ENCODE results near the gene PMIS2.
"Not testable (repeated sequence)": the region's sequence is repeated elsewhere in the genome, so short reads cannot be mapped to it uniquely, and the experiment has no call there.

Gene PMIS2

DNA sequence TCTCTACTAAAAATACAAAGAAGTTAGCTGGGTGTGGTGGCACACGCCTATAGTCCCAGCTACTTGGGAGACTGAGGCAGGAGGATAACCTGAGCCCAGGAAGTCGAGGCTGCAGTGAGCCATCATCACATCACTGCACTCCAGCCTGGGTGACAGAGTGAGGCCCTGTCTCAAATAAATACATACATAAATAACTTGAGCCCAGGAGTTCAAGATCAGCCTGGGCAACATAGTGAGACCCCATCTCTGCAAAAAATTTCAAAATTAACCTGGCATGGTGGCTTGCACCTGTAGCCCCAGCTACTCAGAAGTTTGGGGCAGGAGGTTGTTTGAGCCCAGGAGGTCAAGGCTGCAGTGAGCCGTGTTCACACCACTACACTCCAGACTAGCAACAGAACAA, 9.1 kb downstream of the PMIS2 start:
- DNase-seq = not testable (repeated sequence)

DNA sequence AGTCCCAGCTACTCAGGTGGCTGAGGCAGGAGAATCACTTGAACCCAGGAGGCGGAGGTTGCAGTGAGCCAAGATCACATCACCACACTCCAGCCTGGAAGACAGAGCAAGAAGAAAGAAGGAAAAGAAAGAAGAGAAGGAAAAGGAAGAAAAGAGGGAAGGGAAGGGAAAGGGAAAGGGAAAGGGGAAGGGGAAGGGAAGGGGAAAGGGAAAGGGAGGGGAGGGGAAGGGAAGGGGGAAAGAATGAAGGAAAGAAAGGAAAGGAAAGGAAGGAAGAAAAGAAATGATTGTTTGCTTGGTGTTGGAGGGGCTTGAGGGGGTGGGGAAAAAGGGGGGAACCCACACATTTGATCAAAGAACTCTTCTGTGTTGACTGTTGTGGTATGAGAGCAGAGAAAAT, 10.0 kb downstream of the PMIS2 start:
- no peak for DNase-seq

- DNase-seq = no peak
These were observed 10.5 kb downstream of the PMIS2 start for GRCh38 chr19:35596366-35596999.

DNA sequence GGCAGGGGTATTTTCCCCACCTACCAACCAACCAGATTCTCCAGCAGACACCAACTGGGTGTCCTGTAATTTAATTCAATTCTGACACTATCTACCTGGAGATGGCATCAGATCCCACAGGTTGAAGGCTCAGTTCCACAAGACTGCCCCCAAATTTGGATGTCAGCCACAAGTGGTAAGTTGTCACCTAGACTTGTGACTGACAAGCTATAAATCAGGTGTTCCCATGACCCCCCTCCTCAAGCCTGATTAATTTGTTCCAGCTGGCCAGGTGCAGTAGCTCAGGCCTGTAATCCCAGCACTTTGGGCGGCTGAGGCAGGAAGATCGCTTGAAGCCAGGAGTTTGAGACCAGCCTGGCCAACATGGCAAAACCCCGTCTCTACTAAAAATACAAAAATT, 16.0 kb downstream of the PMIS2 start:
- DNase-seq = no peak

GRCh38 chr19:35604436-35604835, 18.5 kb downstream of the PMIS2 start:
- not testable (repeated sequence) for DNase-seq

GRCh38 chr19:35607170-35607569, 21.2 kb downstream of the PMIS2 start:
- not testable (repeated sequence) for DNase-seq

GRCh38 chr19:35607661-35608060, 21.7 kb downstream of the PMIS2 start:
- DNase-seq = no peak

GRCh38 chr19:35608251-35608650, 22.3 kb downstream of the PMIS2 start:
- DNase-seq = no peak

- no peak for DNase-seq
These were observed 23.9 kb downstream of the PMIS2 start for GRCh38 chr19:35609851-35610353.

DNA sequence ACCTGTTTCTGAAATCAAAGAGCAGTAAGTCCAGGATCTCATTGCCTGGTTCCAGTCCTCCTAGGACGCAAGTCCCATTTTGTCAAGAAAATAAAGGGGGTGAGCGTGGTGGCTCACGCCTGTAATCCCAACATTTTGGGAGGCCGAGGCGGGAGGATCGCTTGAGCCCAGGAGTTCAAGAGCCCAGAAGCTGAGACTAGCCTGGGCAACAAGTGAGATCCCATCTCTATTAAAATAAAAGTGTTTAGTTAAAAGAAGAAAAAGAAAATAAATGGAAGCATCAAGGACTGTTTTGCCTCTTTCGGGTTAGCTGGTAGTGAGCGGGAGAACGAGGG, 26.2 kb downstream of the PMIS2 start:
- DNase-seq = no peak

DNA sequence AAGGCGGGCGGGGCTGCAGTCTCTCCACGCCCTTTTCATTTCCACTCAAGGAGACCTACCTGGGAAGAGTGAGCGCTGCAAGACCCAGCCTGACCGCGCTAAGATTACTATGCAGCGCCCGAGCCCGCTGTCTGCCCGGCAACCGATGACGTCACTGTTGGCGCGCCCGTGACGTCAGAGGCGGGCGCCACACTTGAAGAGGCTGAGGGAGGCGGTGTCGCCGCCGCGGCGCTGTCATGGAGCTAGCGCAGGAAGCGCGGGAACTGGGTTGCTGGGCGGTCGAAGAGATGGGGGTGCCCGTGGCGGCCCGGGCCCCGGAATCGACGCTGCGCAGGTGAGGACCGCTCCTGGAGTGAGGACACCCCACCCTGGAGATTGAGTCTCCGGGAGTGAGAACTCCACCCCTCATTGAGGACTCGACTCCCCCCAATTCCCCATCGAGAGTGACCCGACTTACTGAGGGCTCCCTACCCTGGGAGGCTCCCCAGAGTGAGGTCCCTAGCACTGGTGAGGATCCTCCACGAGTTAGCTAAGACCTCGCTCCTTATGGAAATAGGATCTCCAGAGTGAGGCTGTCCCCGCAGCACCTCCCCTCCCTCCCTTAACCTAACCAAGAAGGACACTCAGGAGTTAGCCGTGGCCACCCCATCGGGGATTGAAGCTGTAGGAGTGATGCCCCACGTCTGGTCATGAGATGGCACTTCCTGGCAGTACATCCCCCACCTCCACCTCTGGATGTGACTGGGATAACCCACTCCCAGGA, 26.8 kb downstream of the PMIS2 start, which contains the start of gene HAUS5:
TSS of gene HAUS5 (plus strand) at position 177 of the 763 bp plus-strand sequence. CDS start at position 237, 60 bp downstream.
- DNase-seq = peak; percentile 97

GRCh38 chr19:35613574-35613973, 27.6 kb downstream of the PMIS2 start:
- DNase-seq = no peak

DNA sequence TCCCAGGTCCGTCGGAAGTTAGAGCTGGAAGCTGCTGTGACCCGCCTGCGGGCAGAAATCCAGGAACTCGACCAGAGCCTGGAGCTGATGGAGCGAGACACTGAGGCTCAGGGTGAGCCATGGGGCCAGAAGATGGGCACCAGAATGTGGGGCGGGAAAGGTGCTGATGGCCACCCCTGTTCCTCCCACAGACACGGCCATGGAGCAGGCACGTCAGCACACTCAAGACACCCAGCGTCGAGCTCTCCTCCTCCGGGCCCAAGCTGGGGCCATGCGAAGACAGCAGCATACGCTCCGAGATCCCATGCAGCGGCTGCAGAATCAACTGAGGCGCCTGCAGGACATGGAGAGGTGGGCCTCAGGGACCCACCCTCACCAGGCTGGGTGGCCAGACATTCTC, 29.1 kb downstream of the PMIS2 start:
- no peak for DNase-seq

DNA sequence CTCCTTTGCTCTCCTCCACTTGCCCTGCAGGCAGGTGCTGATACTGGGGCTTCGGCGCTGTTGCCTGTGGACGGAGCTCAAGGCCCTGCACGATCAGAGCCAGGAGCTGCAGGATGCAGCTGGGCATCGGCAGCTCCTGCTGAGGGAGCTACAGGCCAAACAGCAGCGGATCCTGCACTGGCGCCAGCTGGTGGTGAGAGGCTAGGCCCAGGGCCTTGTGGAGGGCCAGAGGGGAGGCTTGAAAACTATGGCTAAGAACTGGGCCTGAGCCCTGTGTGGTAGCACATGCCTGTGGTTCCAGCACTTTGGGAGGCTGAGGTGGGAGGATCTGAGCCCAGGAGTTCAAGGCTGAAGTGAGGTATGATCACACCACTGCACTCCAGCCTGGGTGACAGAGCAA, 32.9 kb downstream of the PMIS2 start:
- DNase-seq = no peak

GRCh38 chr19:35619290-35619923, 33.4 kb downstream of the PMIS2 start:
- DNase-seq = no peak

GRCh38 chr19:35620001-35620400, 34.0 kb downstream of the PMIS2 start:
- no peak for DNase-seq

DNA sequence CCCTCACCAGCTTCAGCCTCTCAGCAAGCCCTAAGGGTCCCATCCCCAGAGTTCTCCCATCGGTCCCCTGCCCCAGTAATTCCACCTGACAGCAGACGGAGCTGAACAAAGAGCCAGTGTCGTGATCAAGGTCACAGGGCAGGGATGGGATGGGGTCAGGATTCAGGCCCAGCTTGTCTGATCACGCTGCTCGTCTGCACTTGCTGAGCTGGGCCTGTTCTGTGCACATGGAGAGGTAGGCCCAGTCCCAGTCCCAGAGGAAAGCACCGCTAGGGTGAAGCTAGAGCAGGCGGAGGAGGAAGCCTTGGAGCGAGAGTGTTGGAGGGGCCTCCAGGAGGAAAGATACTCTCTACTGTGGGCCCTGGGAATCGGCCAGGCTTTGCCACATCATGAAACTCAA, 35.7 kb downstream of the PMIS2 start:
- DNase-seq = no peak

DNA sequence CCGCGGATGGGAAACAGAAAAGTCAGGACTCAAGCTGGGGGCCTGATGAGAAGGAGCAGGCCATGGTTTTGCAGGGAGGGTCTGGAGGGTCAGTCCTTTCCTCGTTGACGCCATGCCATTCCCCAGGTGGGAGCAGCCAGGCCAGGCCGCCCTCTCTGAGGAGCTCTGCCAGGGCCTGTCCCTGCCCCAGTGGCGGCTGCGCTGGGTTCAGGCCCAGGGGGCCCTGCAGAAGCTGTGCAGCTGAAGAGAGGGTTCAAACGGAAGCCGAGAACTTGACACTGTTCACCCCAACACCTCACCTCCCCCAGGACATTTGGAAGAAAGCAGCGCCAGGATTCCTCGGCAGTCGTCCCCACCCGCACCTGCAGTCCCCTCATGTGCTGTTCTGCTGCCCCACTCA, 36.8 kb downstream of the PMIS2 start:
- DNase-seq = no peak

DNA sequence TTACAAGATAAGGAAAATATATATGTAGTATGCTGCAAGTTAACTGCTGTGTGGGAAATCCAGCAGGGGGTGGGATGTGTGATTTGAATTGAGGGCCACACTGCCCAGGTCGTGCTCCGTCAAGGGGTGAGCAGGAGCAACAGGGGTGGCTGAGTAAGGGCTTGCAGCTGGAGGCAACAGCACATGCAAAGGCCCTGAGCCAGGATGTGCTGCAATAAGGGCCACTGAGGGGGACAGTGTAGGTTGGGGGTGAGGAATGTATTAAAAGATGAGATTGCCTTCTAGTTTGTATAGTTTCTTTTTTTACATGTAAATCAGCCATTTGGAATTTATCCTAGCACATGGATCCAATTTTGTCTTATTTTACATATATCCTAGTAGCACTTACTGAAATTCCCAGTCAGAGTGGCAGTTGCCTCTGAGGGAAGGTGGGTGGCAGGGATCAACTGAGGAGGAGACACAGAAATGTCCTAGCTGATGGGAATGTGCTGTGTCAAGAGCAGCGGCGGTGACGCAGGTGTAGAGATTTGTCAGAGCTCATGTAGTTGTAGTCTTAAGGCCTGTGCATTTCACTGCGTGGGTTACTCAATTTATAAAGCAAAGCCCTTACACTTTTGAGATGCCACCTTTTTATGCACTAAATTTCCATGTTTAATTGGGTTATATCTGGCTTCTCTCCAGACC, 37.5 kb downstream of the PMIS2 start:
- no peak for DNase-seq

- DNase-seq = no peak
These were observed 42.2 kb downstream of the PMIS2 start for GRCh38 chr19:35628264-35628564.

GRCh38 chr19:35628565-35629331, 42.8 kb downstream of the PMIS2 start, which contains the start of gene RBM42:
Gene RBM42 (plus strand): TSS chr19:35629036. CDS start chr19:35629154, 118 bp downstream.
- peak; percentile 100 for DNase-seq

- DNase-seq = no peak
These were observed 43.3 kb downstream of the PMIS2 start for GRCh38 chr19:35629332-35629633.
